Mesendoderm (in vitro differentiated cells): ENCODE results near the gene PPP1R12B.
"Not testable (repeated sequence)": the region's sequence is repeated elsewhere in the genome, so short reads cannot be mapped to it uniquely, and the experiment has no call there.

Experiments
- DNase-seq: peaks from one replicate; pipeline ENCODE4 v3.0.0; 2013
- H2AK5ac ChIP-seq: 2 replicates; pipeline ENCODE4 v1.6.1; 2013; ENCODE audit warnings: low read length, inconsistent platforms
- H2BK120ac ChIP-seq: 2 replicates; pipeline ENCODE4 v1.6.1; 2013; ENCODE audit warnings: low read depth, mild to moderate bottlenecking, low read length, moderate library complexity, mixed read lengths
- H2BK15ac ChIP-seq: replicated peaks from 2 replicates; pipeline ENCODE4 v1.6.1; 2013; ENCODE audit warnings: low read depth, mild to moderate bottlenecking, moderate library complexity
- H2BK5ac ChIP-seq: 2 replicates; pipeline ENCODE4 v1.6.1; 2013; ENCODE audit warnings: low read length, inconsistent platforms
- H3K18ac ChIP-seq: 2 replicates; pipeline ENCODE4 v1.6.1; 2013; ENCODE audit warnings: mild to moderate bottlenecking, low read length, mixed read lengths
- H3K23ac ChIP-seq: one replicate; pipeline ENCODE4 v1.6.1; 2013; ENCODE audit warnings: low read length
- H3K27ac ChIP-seq: 2 replicates; pipeline ENCODE4 v1.5.1; 2013; ENCODE audit warnings: low read depth, mild to moderate bottlenecking, inconsistent platforms, low read length, moderate library complexity
- H3K27me3 ChIP-seq: 2 replicates; pipeline ENCODE4 v1.6.1; 2013; ENCODE audit warnings: low read length, control low read depth, mild to moderate bottlenecking, inconsistent platforms; ENCODE audit not compliant: insufficient read depth, poor library complexity
- H3K36me3 ChIP-seq: 2 replicates; pipeline ENCODE4 v1.6.1; 2013; ENCODE audit warnings: low read length, inconsistent platforms; ENCODE audit not compliant: control insufficient read depth, insufficient read depth
- H3K4ac ChIP-seq: one replicate; pipeline ENCODE4 v1.6.1; 2013; ENCODE audit warnings: low read depth, mild to moderate bottlenecking, low read length, moderate library complexity
- H3K4me1 ChIP-seq: 2 replicates; pipeline ENCODE4 v1.6.1; 2013; ENCODE audit warnings: low read depth, low read length, inconsistent platforms; ENCODE audit not compliant: control insufficient read depth
- H3K4me2 ChIP-seq: 2 replicates; pipeline ENCODE4 v1.6.1; 2013; ENCODE audit warnings: low read length
- H3K4me3 ChIP-seq: 2 replicates; pipeline ENCODE4 v1.5.1; 2013; ENCODE audit warnings: mild to moderate bottlenecking, low read length
- H3K56ac ChIP-seq: one replicate; pipeline ENCODE4 v1.6.1; 2013; ENCODE audit warnings: low read length
- H3K79me1 ChIP-seq: 2 replicates; pipeline ENCODE4 v1.6.1; 2013; ENCODE audit warnings: low read length, inconsistent platforms
- H3K79me2 ChIP-seq: 2 replicates; pipeline ENCODE4 v1.6.1; 2013; ENCODE audit warnings: mild to moderate bottlenecking, low read length; ENCODE audit not compliant: control insufficient read depth, insufficient read depth
- H3K9ac ChIP-seq: 2 replicates; pipeline ENCODE4 v1.6.1; 2013; ENCODE audit warnings: low read length, inconsistent platforms
- H4K5ac ChIP-seq: one replicate; pipeline ENCODE4 v1.6.1; 2013; ENCODE audit warnings: low read length
- H4K8ac ChIP-seq: one replicate; pipeline ENCODE4 v1.6.1; 2013; ENCODE audit warnings: low read depth, mild to moderate bottlenecking, control low read depth, low read length, moderate library complexity
- WGBS: extraction: QIAGEN DNeasy Blood & Tissue Kit; methylation state at CpG from one replicate; pipeline ENCODE4 v1.1.7; 2013; ENCODE audit warnings: low lambda C conversion rate, missing lambda C conversion rate; ENCODE audit not compliant: insufficient coverage; ENCODE audit errors: extremely low coverage; 5-methylcytosine and 5-hydroxymethylcytosine counted together

PPP1R12B gene

DNA sequence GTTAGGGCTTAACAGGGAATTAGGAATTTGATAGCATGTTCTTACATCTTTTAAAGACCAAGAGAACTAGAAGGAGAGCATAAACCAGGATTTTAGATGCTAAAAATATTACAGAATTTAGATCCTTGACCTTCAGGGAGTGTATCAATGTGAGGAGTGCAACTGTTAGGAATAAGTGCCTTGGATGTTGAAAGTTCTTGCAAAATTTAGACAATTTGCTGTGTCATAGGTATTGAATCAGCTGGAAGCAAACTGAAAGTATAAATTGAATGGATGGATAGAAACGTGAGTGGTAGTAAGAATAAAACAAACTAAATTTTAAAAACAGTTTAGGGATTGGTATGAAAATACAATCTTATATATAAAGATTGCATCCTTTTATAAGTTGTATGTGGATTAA is 27.7 kb downstream of the PPP1R12B start:
- no peaks in the 10 kb centered on the region for H3K79me2 ChIP-seq
- H3K56ac ChIP-seq = no peak overlapping the region
- no peaks in the 10 kb centered on the region for H3K4me1 ChIP-seq
- no peak overlapping the region for H3K4me2 ChIP-seq
- H3K27ac ChIP-seq = no peak overlapping the region
- no peak overlapping the region for H3K18ac ChIP-seq
- no peak overlapping the region for H3K4me3 ChIP-seq
- no peaks in the 10 kb centered on the region for H3K79me1 ChIP-seq
- WGBS = 100% methylated on average over 1 of the region's 1 CpG
- no peak overlapping the region for H2AK5ac ChIP-seq
- H3K9ac ChIP-seq = no peak overlapping the region
- no peak overlapping the region for H4K8ac ChIP-seq
- no peaks in the 10 kb centered on the region for H3K36me3 ChIP-seq
- no peak overlapping the region for H2BK5ac ChIP-seq
- no peak overlapping the region for H3K4ac ChIP-seq
- no peak overlapping the region for H3K23ac ChIP-seq
- DNase-seq = no peak
- H4K5ac ChIP-seq = no peak overlapping the region
- H2BK15ac ChIP-seq = no peak overlapping the region
- no peak overlapping the region for H2BK120ac ChIP-seq
- no peaks in the 10 kb centered on the region for H3K27me3 ChIP-seq

DNA sequence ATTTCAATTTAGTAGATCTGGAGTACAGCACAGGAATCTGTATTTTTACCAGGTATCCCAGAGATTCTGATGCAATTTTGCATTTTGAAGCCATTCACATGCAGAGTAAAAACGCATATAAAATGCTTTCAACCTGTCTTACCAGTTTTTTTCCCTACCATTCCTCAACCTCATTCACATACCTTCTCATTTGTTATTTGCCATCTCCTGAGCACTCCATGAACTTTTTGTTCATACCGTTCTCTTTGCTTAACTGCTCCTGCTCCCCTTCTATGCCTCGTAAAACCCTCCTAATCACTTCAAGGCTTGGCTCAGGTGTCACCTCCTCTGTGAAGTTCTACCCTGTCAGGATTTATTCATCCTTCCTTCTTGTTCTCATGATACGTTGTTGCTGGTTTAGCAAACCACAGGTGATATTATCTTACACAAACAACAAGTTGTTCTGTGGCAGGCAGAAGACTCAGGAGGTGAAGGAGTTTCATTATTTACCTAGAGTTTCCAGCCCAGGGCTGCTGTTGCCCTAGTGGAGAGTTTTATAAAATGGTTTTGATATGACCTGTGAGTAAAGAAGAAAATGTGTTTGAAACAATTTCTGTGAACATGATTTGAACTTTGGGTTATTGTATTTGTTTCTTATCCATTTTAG is 31.5 kb downstream of the PPP1R12B start:
- not testable (repeated sequence) for H3K4me1 ChIP-seq, H2BK120ac ChIP-seq, H3K4me2 ChIP-seq, H3K23ac ChIP-seq, H3K79me2 ChIP-seq, H3K4me3 ChIP-seq, H3K4ac ChIP-seq, H4K5ac ChIP-seq, H3K36me3 ChIP-seq, H2BK5ac ChIP-seq, H3K9ac ChIP-seq, H3K27me3 ChIP-seq, H3K79me1 ChIP-seq, H4K8ac ChIP-seq, H3K27ac ChIP-seq, H2BK15ac ChIP-seq, H2AK5ac ChIP-seq, H3K18ac ChIP-seq
- no CpG with 5 or more reads among the region's 4 CpGs for WGBS
- DNase-seq = peak; percentile 47
- H3K56ac ChIP-seq = peak overlapping the region; percentile 34

DNA sequence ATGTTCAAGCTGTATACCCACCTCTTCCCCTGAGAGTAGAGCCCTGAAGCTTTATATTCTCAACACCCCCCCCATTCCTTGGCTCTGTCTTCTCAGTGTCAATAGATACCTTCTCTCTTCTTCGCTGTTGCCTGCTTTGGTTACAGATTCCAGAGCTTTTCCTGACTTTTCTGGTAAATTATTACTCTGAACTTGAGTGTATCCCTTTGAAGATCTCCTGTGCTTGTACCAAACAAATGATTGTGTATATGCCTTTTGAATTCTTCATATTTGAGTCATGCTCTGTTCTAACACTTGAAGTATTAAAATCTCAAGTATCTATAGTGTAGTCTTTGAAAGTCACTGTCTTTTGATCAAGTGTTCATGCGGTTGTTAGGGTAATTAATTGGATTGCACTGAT is 32.0 kb downstream of the PPP1R12B start:
- DNase-seq, H3K4me3 ChIP-seq: not testable (repeated sequence)
- no CpG with 5 or more reads among the region's 2 CpGs for WGBS

DNA sequence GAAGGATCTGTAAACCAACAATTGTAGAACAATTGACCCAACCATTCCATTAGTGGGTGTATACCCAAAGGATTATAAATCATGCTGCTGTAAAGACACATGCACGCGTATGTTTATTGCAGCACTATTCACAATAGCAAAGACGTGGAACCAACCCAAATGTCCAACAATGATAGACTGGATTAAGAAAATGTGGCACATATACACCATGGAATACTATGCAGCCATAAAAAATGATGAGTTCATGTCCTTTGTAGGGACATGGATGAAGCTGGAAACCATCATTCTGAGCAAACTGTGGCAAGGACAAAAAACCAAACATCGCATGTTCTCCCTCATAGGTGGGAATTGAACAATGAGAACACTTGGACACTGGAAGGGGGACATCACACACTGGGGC is 33.4 kb downstream of the PPP1R12B start:
- not testable (repeated sequence) for H3K18ac ChIP-seq, H2BK15ac ChIP-seq, H2BK5ac ChIP-seq, H4K8ac ChIP-seq, H3K79me1 ChIP-seq, H2AK5ac ChIP-seq, H2BK120ac ChIP-seq, H3K4me1 ChIP-seq, H3K9ac ChIP-seq, H3K4me3 ChIP-seq, H3K4me2 ChIP-seq, H4K5ac ChIP-seq, H3K27ac ChIP-seq, DNase-seq, H3K23ac ChIP-seq, H3K27me3 ChIP-seq, H3K36me3 ChIP-seq, H3K4ac ChIP-seq, H3K56ac ChIP-seq, H3K79me2 ChIP-seq
- no CpG with 5 or more reads among the region's 4 CpGs for WGBS

More for the DNA sequence above, 32.0 kb downstream of the PPP1R12B start:
- H3K27me3 ChIP-seq, H4K5ac ChIP-seq, H3K9ac ChIP-seq, H3K79me2 ChIP-seq, H4K8ac ChIP-seq, H3K36me3 ChIP-seq, H3K4me2 ChIP-seq, H3K4me1 ChIP-seq, H3K23ac ChIP-seq, H2BK120ac ChIP-seq, H3K56ac ChIP-seq, H3K27ac ChIP-seq, H2BK5ac ChIP-seq, H3K79me1 ChIP-seq, H2AK5ac ChIP-seq, H3K18ac ChIP-seq, H3K4ac ChIP-seq, H2BK15ac ChIP-seq: not testable (repeated sequence)

DNA sequence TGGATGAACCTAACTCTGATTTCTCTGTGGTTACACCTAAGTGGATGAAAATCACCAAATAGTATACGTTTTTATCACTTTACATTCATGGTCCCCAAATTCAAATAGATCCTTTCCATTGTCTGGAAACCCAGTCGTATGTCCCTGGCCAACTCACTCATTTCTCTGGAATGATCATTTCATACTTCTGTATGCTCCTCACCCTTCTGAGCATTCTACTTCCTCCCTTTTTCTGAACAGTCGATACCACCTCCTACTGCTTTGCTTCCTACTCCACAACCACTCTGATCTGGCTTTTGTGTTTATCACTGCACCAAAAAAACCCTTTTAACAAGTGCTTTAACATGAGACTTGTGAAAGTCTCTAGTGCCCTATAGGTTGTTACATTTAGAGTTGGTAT is 47.3 kb downstream of the PPP1R12B start:
- not testable (repeated sequence) for H2BK15ac ChIP-seq, H2AK5ac ChIP-seq, H3K4ac ChIP-seq, H3K4me1 ChIP-seq, H3K56ac ChIP-seq, H3K27me3 ChIP-seq, H3K9ac ChIP-seq, H2BK120ac ChIP-seq, DNase-seq, H4K8ac ChIP-seq, H4K5ac ChIP-seq, H3K4me2 ChIP-seq, H3K23ac ChIP-seq, H3K18ac ChIP-seq, H3K4me3 ChIP-seq, H3K79me2 ChIP-seq, H2BK5ac ChIP-seq, H3K79me1 ChIP-seq, H3K36me3 ChIP-seq, H3K27ac ChIP-seq
- no CpG with 5 or more reads among the region's 3 CpGs for WGBS

DNA sequence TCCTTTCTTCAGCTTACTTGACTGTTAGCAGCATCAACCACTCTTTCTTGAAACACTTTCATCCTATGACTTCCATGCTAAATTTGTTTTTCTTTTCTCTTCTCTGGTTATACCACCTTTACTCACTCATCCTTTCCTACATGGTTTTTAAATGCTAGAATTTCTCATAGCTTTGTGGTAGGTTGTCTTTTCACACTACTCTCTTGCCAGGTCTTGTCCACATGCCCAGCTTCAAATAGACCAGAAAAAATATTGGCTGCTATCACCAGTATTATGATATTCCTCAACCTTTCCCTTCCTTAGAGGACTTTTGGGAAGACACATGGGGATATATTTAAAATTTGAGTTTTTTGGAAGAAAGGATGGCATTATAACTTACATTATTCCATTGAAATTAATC is 48.8 kb downstream of the PPP1R12B start:
- Histone ChIP-seq H3K79me2 (no peaks in the 10 kb centered on the region), H3K9ac (no peak overlapping the region), H2BK120ac (no peak overlapping the region), H3K4me3 (no peak overlapping the region), H3K4me1 (no peaks in the 10 kb centered on the region), H2BK5ac (no peak overlapping the region), H3K4me2 (no peak overlapping the region), H3K18ac (no peak overlapping the region), H3K56ac (no peak overlapping the region), H3K36me3 (no peaks in the 10 kb centered on the region), H3K27ac (no peak overlapping the region), H2BK15ac (no peak overlapping the region), H3K4ac (no peak overlapping the region), H3K23ac (no peak overlapping the region), H3K79me1 (no peaks in the 10 kb centered on the region), H3K27me3 (no peaks in the 10 kb centered on the region), H4K8ac (no peak overlapping the region), H2AK5ac (no peak overlapping the region), H4K5ac (no peak overlapping the region)
- DNase-seq = no peak
